ENCODE data around the gene ANKLE1. TPM values are rescaled to one million over a fixed set of nuclear protein-coding genes. Genes with fewer than 3 reads are reported as not detected.

Gene ANKLE1
- total and polyA plus RNA-seq, 8 donors: 0.45 to 2.4 (median 1.6) TPM

GRCh38 chr19:17320435-17320834 is 38.7 kb downstream of the ANKLE1 start:
- H3K9me3 ChIP-seq: no peaks in the 10 kb centered on the region
- DNase-seq: no peak
- H3K27ac ChIP-seq: no peak overlapping the region
- no peak for ATAC-seq
- peaks cover 0 to 23% of the 10 kb centered on the region in 2 donors for H3K4me1 ChIP-seq
- TF ChIP-seq, protein P1, sequence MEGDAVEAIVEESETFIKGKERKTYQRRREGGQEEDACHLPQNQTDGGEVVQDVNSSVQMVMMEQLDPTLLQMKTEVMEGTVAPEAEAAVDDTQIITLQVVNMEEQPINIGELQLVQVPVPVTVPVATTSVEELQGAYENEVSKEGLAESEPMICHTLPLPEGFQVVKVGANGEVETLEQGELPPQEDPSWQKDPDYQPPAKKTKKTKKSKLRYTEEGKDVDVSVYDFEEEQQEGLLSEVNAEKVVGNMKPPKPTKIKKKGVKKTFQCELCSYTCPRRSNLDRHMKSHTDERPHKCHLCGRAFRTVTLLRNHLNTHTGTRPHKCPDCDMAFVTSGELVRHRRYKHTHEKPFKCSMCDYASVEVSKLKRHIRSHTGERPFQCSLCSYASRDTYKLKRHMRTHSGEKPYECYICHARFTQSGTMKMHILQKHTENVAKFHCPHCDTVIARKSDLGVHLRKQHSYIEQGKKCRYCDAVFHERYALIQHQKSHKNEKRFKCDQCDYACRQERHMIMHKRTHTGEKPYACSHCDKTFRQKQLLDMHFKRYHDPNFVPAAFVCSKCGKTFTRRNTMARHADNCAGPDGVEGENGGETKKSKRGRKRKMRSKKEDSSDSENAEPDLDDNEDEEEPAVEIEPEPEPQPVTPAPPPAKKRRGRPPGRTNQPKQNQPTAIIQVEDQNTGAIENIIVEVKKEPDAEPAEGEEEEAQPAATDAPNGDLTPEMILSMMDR (IDR thresholded peaks at IDR 0.05): no peak
- H3K4me3 ChIP-seq: no peak overlapping the region
- H3K36me3 ChIP-seq: peaks cover 0 to 73% of the 10 kb centered on the region in 2 donors
- intact Hi-C loops (cut with DNase I): no loop called here
- H3K27me3 ChIP-seq: peaks cover 0 to 5% of the 10 kb centered on the region in 2 donors

GRCh38 chr19:17321655-17322489 is 40.2 kb downstream of the ANKLE1 start:
- Histone ChIP-seq H3K27ac (no peak overlapping the region), H3K4me1 (peaks cover 0 to 20% of the 10 kb centered on the region in 2 donors), H3K36me3 (peaks cover 0 to 59% of the 10 kb centered on the region in 2 donors), H3K27me3 (peaks cover 0 to 5% of the 10 kb centered on the region in 2 donors), H3K4me3 (no peak overlapping the region), H3K9me3 (no peaks in the 10 kb centered on the region)
- no peak for DNase-seq
- ATAC-seq: no peak
- TF ChIP-seq, protein P1 (IDR thresholded peaks at IDR 0.05): no peak
- intact Hi-C loops (cut with DNase I): no loop called here

GRCh38 chr19:17322854-17323253 is 41.2 kb downstream of the ANKLE1 start:
- no peak for ATAC-seq
- H3K27ac ChIP-seq: no peak overlapping the region
- intact Hi-C loops (cut with DNase I): no loop called here

DNA sequence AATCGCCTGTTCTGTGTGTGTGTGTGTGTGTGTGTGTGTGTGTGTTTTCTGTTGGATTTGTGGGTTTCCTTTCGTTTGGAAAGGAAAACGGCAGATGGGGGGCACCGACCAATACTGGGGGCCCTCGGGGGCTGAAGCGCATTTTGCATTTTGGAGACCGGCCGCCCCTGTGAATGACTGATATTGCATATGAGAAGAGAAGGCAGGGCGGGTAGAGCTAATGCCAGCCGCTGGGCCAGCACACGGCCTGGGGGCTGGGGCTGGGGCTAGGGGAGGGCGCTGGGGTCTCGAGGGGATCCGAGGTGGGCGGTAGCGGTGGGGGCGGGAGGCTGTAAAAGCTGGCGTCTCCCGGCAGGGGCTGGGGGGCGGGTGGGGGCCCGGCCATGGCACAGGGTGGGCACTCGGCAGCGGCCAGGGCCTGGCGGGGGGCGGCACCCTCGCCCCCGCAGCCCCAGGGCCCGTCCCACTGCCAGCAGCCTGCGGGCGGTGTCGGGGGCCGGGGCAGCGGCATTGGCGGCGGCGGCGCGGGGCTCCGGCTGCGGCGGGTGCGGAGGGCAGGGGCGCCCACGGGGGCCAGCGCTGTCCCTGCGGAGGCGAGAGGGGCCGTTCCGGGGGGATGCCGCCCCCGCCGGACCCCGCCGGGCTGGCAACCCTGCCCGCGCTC is 41.7 kb downstream of the ANKLE1 start:
- Histone ChIP-seq H3K27ac (no peak overlapping the region), H3K4me1 (peaks cover 0 to 21% of the 10 kb centered on the region in 2 donors), H3K36me3 (peaks cover 0 to 52% of the 10 kb centered on the region in 2 donors), H3K27me3 (peaks cover 0 to 11% of the 10 kb centered on the region in 2 donors), H3K4me3 (no peak overlapping the region), H3K9me3 (no peaks in the 10 kb centered on the region)
- ATAC-seq (no peak), DNase-seq (no peak)
- TF ChIP-seq, protein P1 (IDR thresholded peaks at IDR 0.05): no peak
- intact Hi-C loops (cut with DNase I): no loop called here

More at GRCh38 chr19:17322854-17323253, 41.2 kb downstream of the ANKLE1 start:
- peaks cover 0 to 17% of the 10 kb centered on the region in 2 donors for H3K4me1 ChIP-seq
- H3K9me3 ChIP-seq: no peaks in the 10 kb centered on the region
- DNase-seq: no peak
- TF ChIP-seq, protein P1 (IDR thresholded peaks at IDR 0.05): no peak
- peaks cover 0 to 6% of the 10 kb centered on the region in 2 donors for H3K27me3 ChIP-seq
- H3K36me3 ChIP-seq: peaks cover 0 to 57% of the 10 kb centered on the region in 2 donors
- no peak overlapping the region for H3K4me3 ChIP-seq

- Histone ChIP-seq H3K27me3 (peaks cover 0 to 17% of the 10 kb centered on the region in 2 donors), H3K4me1 (peaks cover 0 to 26% of the 10 kb centered on the region in 2 donors), H3K36me3 (peaks cover 0 to 47% of the 10 kb centered on the region in 2 donors), H3K9me3 (no peaks in the 10 kb centered on the region), H3K27ac (no peak overlapping the region), H3K4me3 (no peak overlapping the region)
- ATAC-seq (no peak), DNase-seq (no peak)
- TF ChIP-seq, protein P1 (IDR thresholded peaks at IDR 0.05): no peak
- intact Hi-C loops (cut with DNase I): no loop called here
Measured at GRCh38 chr19:17323964-17324332, 42.2 kb downstream of the ANKLE1 start.

Measured in left lung (tissue), 10 donors.